Activated T-helper 1 cell treated with anti-CD3 and anti-CD28 coated beads, Interleukin-2, amount 50 U/mL, for 16 hours (primary cell): ENCODE data around the gene GRAMD1A.
"Not testable (repeated sequence)": the region's sequence is repeated elsewhere in the genome, so short reads cannot be mapped to it uniquely, and the experiment has no call there.

Experiments
- DNase-seq, 2 donors: peaks; one replicate each; pipeline ENCODE4 v3.0.0-alpha.2; 2020; ENCODE audit warnings: low read depth in 1 of 2, low spot score in 1 of 2

The GRAMD1A gene

DNA sequence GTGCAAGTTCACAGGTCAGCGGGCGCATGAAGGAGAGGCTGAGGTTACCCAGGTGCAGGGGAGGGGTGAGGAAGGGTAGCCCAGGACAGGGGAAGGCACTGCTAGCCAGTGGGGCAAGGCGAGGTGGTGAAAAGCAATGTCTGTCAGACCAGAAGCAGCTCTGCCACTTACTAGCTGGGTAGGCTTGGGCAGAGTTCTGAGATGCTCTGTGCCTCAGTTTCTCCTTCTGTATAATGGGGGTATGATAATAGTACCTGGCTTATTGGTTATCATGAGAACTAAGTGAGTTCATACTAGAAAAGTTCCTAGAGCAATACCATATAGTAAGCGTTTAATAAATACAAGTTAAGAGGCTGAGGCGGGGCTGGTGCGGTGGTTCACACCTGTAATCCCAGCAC, 15.8 kb downstream of the GRAMD1A start:
- no peak for DNase-seq

DNA sequence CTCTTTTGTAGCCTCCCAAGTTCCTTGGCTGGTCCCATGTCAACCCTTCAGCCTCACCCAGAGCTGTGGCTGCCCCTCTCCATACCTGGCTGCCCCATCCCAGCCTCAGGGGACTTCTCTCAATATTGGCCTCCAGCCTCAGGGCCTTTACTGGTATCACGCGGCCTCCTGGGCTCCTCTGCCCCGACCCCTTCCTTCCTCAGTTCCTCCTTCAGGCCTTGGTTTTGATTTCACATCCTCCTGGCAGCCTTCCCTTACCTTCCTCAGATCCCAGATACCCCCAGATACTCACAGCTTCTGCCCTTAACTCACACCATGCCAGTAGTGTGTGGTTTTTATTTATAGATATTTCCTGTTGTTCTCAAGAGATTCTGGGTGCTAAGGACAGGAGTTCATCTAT, 17.4 kb downstream of the GRAMD1A start:
- no peak for DNase-seq

- DNase-seq: no peak
These were observed 18.3 kb downstream of the GRAMD1A start for GRCh38 chr19:35018379-35018778.

DNA sequence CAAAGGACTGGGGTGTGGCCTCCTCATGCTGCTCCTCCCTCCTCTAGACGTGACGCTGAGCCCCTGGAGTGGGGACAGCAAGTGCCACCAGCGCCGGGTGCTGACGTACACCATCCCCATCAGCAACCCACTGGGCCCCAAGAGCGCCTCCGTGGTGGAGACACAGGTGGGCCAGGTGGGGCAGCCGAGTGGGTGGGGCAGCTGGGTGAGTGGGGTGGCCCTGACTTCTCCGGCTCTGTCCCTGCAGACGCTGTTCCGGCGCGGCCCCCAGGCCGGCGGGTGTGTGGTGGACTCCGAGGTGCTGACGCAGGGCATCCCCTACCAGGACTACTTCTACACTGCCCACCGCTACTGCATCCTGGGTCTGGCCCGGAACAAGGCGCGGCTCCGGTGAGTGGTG, 19.0 kb downstream of the GRAMD1A start:
- no peak for DNase-seq

DNA sequence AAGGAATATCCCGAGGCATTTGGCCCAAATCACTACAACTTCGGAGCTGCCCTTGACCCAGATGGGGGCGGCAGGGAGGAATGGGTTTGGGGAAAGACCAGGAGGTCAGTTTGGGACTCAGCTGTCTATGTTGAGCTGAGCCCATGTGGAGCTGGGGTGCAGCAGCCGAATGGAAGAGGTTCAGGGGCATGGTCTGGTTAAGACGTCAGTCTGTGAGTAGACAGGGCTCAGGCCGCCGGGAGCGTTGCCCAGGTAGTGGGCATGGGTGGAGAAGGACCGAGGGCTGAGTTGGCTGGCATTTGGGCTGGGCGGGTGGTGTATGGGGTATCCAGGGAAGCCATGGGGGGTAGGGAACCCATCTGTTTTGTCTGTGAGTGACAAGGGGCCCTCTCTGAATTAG, 20.9 kb downstream of the GRAMD1A start:
- DNase-seq: no peak

- DNase-seq: no peak
These were observed 21.5 kb downstream of the GRAMD1A start for GRCh38 chr19:35021596-35021995.

- no peak for DNase-seq
These were observed 22.3 kb downstream of the GRAMD1A start for GRCh38 chr19:35022460-35022859.

DNA sequence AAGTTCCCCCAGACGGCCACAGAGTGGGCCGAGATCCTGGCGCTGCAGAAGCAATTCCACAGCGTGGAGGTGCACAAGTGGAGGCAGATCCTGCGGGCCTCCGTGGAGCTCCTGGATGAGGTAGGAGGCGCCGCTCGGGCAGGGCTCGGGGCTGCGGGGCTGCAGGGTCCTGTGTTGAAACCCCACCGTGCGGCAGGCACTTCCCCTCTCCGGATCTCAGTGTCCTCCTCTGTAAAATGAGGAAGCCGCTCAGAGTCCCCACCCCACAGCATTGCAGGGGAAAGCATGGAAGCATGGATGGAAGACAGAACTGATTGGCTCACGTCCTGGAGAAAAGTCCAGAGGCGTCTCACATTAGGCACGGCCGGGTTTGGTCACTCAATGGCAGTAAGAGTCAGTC, 23.3 kb downstream of the GRAMD1A start:
- DNase-seq: no peak

DNA sequence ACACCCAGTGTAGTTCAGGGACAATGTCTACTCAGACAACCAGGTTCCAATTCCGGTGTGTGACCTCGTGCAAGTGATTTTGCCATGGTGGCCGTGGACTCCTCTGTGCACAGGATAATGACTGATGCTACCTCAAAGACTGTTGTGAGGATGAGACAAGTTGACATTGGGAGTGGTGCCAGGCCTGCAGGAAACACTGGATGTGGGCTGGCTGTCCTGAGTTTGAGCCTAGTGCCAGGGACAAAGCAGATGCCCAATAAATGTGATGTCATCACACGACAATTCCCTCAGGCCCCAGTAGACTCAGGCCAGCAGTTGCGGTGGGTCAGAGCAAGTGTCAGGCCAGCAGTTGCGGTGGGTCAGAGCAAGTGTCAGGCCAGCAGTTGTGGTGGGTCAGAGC, 24.0 kb downstream of the GRAMD1A start:
- no peak for DNase-seq

DNA sequence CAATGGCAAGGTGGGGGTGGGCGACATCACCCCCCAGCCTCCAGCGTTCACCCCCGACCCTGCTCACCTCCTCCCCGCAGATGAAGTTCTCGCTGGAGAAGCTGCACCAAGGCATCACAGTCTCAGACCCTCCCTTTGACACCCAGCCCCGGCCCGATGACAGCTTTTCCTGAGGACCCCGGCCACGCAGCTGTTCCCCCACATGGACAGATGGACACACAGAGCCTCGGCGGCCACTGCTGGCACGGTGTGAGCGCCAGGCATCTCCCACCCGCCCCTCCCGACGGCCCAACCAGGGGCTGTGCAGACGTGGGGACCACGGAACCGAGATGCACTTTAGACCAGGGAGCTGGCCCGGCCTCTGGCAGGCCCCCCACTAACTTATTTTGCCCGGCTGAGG, 25.8 kb downstream of the GRAMD1A start:
- DNase-seq: no peak

- DNase-seq: no peak
These were observed 26.3 kb downstream of the GRAMD1A start for GRCh38 chr19:35026418-35026817.

DNA sequence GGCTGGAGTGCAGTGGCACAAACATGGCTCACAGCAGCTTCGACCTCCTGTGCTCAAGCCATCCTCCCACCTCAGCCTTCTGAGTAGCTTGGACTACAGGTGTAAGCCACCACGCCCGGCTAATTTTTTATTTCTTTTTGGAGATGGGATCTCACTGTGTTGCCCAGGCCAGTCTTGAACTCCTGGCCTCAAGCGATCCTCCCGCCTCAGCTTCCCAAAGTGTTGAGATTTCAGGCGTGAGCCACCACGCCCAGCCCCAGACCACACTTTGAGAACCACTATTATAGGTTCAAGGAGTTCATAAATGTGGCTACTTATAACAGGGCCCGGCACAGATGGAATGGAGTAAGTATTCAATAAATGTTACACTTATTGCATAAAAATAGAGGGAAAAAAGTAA, 26.9 kb downstream of the GRAMD1A start:
- no peak for DNase-seq

- no peak for DNase-seq
These were observed 27.9 kb downstream of the GRAMD1A start for GRCh38 chr19:35027851-35028599.

DNA sequence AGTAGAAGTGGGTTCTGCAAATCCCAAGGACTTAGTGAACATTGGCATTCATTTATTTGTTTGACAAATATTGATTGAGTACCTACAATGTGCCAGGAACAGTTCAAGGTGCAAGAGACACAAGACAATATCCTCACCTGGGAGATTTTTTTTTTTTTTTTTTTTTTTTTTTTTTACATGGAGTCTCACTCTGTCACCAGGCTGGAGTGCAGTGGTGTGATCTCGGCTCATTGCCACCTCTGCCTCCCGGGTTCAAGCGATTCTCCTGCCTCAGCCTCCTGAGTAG, 28.4 kb downstream of the GRAMD1A start:
- DNase-seq: not testable (repeated sequence)

DNA sequence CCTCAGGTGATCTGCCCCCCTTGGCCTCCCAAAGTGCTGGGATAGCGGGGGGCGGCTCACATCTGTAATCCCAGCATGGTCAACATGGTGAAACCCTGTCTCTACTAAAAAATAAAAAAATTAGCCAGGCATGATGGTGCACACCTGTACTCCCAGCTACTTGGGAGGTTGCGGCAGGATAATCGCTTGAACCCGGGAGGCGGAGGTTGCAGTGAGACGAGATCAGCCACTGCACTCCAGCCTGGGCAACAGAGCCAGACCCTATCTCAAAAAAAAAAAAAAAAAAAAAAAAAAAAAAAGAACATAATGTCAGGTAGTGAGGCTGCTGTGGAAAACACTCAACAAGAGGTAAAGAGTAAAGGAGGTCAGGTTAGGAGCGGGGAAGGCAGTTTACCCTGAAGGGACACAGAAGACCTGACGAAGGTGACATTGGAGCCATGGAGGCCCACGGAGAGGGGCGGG, 29.2 kb downstream of the GRAMD1A start:
- DNase-seq: not testable (repeated sequence)

DNA sequence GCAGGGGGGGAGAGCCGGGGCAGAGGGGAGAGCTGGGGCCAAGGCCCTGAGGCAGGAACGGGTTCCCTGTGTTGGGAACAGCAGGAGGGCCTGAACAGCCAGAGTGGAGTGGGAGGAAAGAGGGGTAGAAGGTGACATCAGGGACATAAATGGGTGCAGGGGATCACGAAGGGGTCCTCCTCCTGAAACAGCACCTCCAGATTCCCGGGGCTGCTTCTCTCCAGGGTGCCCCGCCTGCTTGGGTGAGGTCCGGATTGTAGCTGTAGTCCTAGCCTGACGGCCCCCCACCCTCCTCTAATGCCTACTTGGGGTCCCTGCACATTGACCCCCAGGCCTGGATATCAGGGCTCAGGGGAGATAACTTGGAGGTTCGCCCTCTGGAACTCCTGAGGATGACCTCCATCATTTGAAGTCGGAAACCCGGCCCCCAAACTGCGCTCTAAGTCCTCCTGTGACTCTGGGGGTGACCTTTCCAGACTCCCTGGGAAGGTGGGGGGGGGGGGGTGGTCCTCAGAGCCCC, 29.7 kb downstream of the GRAMD1A start:
- no peak for DNase-seq

DNA sequence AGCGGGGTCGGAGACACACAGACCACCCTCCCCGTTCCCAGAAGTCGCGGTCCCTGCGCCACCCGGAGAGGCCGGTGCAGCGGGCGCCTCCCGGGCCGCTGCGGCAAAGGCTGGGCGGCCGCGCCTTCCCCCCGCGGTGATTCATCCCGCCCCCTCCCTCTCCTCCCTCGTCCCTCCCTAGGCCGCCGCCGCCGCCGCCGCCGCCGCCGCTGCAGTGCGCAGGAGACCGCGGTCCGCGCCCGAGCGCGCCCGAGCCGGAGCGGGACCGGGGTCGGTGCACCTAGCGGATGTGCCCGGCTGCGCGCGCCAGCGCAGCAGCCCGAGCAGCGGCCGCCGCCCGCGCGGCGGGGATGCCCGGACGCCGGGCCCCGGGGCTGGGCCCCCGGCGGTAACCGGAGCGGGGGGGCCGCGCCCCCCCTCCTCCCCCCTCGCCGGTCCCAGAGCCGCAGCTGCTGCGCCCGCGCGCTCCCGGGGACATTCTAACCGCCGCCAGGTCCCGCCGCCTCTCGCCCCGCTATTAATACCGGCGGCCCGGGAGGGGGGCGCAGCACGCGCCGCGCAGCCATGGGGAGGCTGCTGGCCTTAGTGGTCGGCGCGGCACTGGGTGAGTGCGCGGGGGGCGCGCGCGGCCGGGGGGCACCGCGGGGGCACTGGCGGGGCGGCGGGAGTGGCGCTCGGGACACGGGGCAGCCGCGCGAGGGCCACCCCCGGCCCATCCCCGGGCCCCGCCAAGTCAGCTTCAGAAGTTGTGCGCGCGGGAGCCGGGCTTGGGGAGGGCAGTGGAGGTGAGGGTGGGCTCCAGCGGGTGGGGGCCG, 30.3 kb downstream of the GRAMD1A start, which contains the start of gene SCN1B:
Gene SCN1B, plus strand, starts transcription at position 214 of the 815 bp plus-strand sequence. Its CDS starts 351 bp downstream, at position 565.
- peak; percentile 37 to 54 for DNase-seq

DNA sequence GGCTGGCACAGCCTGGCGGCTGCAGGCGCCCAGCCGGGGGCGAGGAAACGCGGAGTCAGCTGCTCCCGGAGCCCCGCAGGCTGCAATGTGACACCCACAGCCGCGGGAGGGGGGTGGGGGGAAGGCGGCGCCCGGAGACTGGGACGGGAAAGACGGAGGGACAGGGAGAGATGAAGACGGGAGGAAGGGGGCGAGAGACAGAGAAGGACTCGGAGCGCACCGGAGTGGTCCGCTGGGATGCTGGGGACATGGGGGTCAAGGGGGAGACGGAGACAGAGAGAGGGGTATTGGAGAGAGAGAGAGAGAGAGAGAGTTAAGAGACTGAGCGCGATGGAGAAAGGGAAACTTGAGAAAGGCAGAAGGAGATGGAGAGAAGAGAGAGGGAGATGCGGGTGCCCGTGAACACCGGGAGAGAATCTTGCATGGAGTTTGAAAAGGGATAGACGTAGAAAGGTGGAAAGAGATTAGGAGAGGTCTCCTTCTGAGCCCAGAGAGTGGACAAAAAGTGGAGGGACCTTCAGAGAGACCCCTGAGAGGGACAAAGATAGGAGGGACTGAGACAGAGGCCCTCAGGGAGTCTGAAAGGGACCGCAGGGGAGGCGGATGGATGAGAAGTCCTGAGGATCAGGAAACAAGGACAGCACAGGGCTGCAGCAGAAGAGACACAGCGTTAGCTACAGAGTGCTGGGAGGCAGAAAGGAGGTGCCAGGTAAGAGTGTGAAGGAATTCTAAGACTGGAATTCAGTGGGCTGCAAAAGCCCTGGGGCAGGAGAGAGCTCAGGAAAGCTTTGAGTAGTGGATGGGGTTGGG, 31.2 kb downstream of the GRAMD1A start:
- no peak for DNase-seq

GRCh38 chr19:35032356-35032865, 32.3 kb downstream of the GRAMD1A start:
- DNase-seq: no peak

- no peak for DNase-seq
These were observed 33.2 kb downstream of the GRAMD1A start for GRCh38 chr19:35033067-35034004.
